ENCODE data around the gene RAVER1. TPM values are rescaled to one million over a fixed set of nuclear protein-coding genes. Genes with fewer than 3 reads are reported as not detected.
A peak's percentile ranks its signal among the peaks of the same experiment; 100 is the strongest.

Gene RAVER1
- total and polyA plus RNA-seq, 2 of the 13 experiments (the other 11 are each of a cell fraction or from before 2014, with no cell fraction given) = 3.6 to 7.9 TPM

GRCh38 chr19:10295847-10296591, 37.3 kb downstream of the RAVER1 start (continued):
- TF ChIP-seq TEF (CRISPR knock-in tag; IDR thresholded peaks at IDR 0.05) = no peak
- no peak for TF ChIP-seq FOXO1 (CRISPR knock-in tag; IDR thresholded peaks at IDR 0.05)
- peak; percentile 70 for TF ChIP-seq ZSCAN21 (CRISPR knock-in tag; IDR thresholded peaks at IDR 0.05; ENCODE audit: borderline replicate concordance)
- no peak for TF ChIP-seq KLF6 (CRISPR knock-in tag; IDR thresholded peaks at IDR 0.05)
- TF ChIP-seq SIX1 (CRISPR knock-in tag; IDR thresholded peaks at IDR 0.05; ENCODE audit: borderline replicate concordance) = no peak
- no peak for TF ChIP-seq MED8 (CRISPR knock-in tag; IDR thresholded peaks at IDR 0.05; ENCODE audit: insufficient replicate concordance)
- no peak for TF ChIP-seq AGO2 (optimal IDR thresholded peaks at IDR 0.05; ENCODE audit: low read depth, low read length)
- no peak for TF ChIP-seq RERE (CRISPR knock-in tag; IDR thresholded peaks at IDR 0.05; ENCODE audit: low read depth)
- no peak for TF ChIP-seq KLF16 (CRISPR knock-in tag; IDR thresholded peaks at IDR 0.05)
- TF ChIP-seq HNRNPL (IDR thresholded peaks at IDR 0.05; ENCODE audit: low read depth, low read length) = no peak
- no peak for TF ChIP-seq FUBP1 (CRISPR knock-in tag; IDR thresholded peaks at IDR 0.05; ENCODE audit: borderline replicate concordance)
- no peak for TF ChIP-seq SMAD3 (CRISPR knock-in tag; IDR thresholded peaks at IDR 0.05)
- TF ChIP-seq NKX3-1 (CRISPR knock-in tag; IDR thresholded peaks at IDR 0.05) = no peak
- TF ChIP-seq ZNF451 (CRISPR knock-in tag; IDR thresholded peaks at IDR 0.05) = peak; percentile 67; the same call in 1 of the 2 replicates
- TF ChIP-seq MXD1 (CRISPR knock-in tag; IDR thresholded peaks at IDR 0.05) = 0 out of 2 replicates have a peak, but pooled peaks have one; percentile 53
- TF ChIP-seq TFE3 (CRISPR knock-in tag; IDR thresholded peaks at IDR 0.05) = 0 out of 2 replicates have a peak, but pooled peaks have one; percentile 21
- TF ChIP-seq RXRB (CRISPR knock-in tag; IDR thresholded peaks at IDR 0.05; ENCODE audit: borderline replicate concordance) = no peak
- no peak for TF ChIP-seq GPN1 (CRISPR knock-in tag; IDR thresholded peaks at IDR 0.05; ENCODE audit: borderline replicate concordance)
- no peak for TF ChIP-seq TRIM24 (CRISPR knock-in tag; IDR thresholded peaks at IDR 0.05)
- no peak for TF ChIP-seq HMG20B (CRISPR knock-in tag; conservative IDR thresholded peaks at IDR 0.05)

All from HepG2 (cell line).